Progenitor cell of endocrine pancreas (in vitro differentiated cells): ENCODE measurements around the gene SF3B5. TPM values are rescaled to one million over a fixed set of nuclear protein-coding genes. Genes with fewer than 3 reads are reported as not detected.
A peak's percentile ranks its signal among the peaks of the same experiment; 100 is the strongest.

ENCODE experiments used
- DNase-seq: peaks from one replicate; pipeline ENCODE4 v3.0.0; 2021; ENCODE audit warnings: low spot score; ENCODE audit not compliant: unreplicated experiment
- H3K27ac Mint-ChIP-seq: 2 replicates; pipeline ENCODE4 v1.8.0; 2021; ENCODE audit warnings: mild to moderate bottlenecking, moderate library complexity, mixed read lengths
- H3K27me3 Mint-ChIP-seq: 2 replicates; pipeline ENCODE4 v1.8.0; 2021; ENCODE audit warnings: mixed read lengths
- H3K36me3 Mint-ChIP-seq: 2 replicates; pipeline ENCODE4 v1.8.0; 2022; ENCODE audit warnings: mixed read lengths; ENCODE audit not compliant: insufficient read depth
- H3K4me1 Mint-ChIP-seq: 2 replicates; pipeline ENCODE4 v1.8.0; 2021; ENCODE audit warnings: low read depth, mixed read lengths
- H3K4me3 Mint-ChIP-seq: 2 replicates; pipeline ENCODE4 v1.8.0; 2021; ENCODE audit warnings: low read depth, mild to moderate bottlenecking, moderate library complexity, mixed read lengths
- H3K9me3 Mint-ChIP-seq: 2 replicates; pipeline ENCODE4 v1.8.0; 2021; ENCODE audit warnings: low read depth, mixed read lengths
- CTCF ChIP-seq: fragments of 200-600 bp; sonication (generic); IDR thresholded peaks from one replicate; pipeline ENCODE4 v1.5.0; 2021; ENCODE audit warnings: antibody characterized with exemption, mild to moderate bottlenecking; ENCODE audit not compliant: unreplicated experiment
- total RNA-seq: library from RNA; stranded (reverse); gene quantifications from 2 replicates; pipeline ENCODE4 v1.2.1, GENCODE V29; 2021

The SF3B5 gene
- total RNA-seq, 1 donor from 2014 or later: 116 TPM

DNA sequence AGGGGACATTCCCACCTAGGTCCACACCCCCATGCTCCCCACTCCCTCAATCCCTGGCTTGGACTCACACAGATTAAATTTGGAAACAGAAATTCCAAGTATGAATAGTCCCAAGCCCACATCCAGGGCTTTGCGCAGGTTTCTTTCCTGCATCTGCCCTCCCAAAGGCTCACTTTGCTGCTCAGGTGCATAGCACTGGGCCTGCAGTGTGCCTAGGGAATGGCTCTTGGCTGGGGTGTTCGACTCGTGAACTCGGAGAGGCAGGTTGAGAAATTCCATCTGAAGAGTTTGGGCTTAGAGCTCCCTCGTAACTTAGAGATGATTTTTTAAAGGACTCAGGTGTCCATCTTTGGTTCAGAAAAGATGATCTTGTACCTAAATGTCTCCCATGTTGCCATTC lies 14.8 kb upstream of the SF3B5 start:
- Mint-ChIP-seq H3K27me3 (no peaks in the 10 kb centered on the region), H3K36me3 (no peaks in the 10 kb centered on the region), H3K4me3 (no peak overlapping the region), H3K4me1 (no peaks in the 10 kb centered on the region), H3K9me3 (no peaks in the 10 kb centered on the region), H3K27ac (no peak overlapping the region)
- no peak for DNase-seq
- no peak for TF ChIP-seq CTCF

DNA sequence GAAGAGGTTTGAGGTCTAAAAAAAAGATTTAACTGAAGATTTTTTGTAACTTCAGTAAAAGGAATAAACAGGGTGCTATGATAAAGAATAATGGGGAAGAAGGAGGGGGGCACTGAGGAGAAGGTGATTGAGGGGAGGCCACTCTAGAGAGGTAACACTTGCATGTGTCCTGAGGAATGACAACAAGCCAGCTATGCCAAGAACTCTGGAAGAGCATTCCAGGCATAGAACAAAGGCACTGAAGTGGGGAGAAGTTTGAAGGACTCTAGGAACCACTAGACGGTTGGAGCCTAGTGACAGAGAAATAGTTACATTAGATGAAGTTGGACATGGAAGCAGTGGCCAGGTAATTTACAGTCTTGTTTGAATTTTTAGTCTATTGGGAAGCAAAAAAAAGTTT lies 10.8 kb upstream of the SF3B5 start:
- Mint-ChIP-seq H3K4me3 (no peak overlapping the region), H3K27me3 (no peaks in the 10 kb centered on the region), H3K4me1 (no peaks in the 10 kb centered on the region), H3K9me3 (no peaks in the 10 kb centered on the region), H3K27ac (no peak overlapping the region), H3K36me3 (no peaks in the 10 kb centered on the region)
- no peak for TF ChIP-seq CTCF
- DNase-seq: no peak

- TF ChIP-seq CTCF: peak; percentile 83
- no peak for DNase-seq
- H3K4me3 Mint-ChIP-seq: no peak overlapping the region
- H3K27me3 Mint-ChIP-seq: no peaks in the 10 kb centered on the region
- no peaks in the 10 kb centered on the region for H3K9me3 Mint-ChIP-seq
- no peak overlapping the region for H3K27ac Mint-ChIP-seq
- H3K4me1 Mint-ChIP-seq: no peaks in the 10 kb centered on the region
- H3K36me3 Mint-ChIP-seq: no peaks in the 10 kb centered on the region
Observed at GRCh38 chr6:144104898-144105487, 9.6 kb upstream of the SF3B5 start.

GRCh38 chr6:144104488-144104887 lies 9.1 kb upstream of the SF3B5 start:
- no peak overlapping the region for H3K4me3 Mint-ChIP-seq
- no peak overlapping the region for H3K27ac Mint-ChIP-seq
- H3K4me1 Mint-ChIP-seq: no peaks in the 10 kb centered on the region
- no peak for TF ChIP-seq CTCF
- no peaks in the 10 kb centered on the region for H3K27me3 Mint-ChIP-seq
- no peaks in the 10 kb centered on the region for H3K9me3 Mint-ChIP-seq
- DNase-seq: no peak
- H3K36me3 Mint-ChIP-seq: no peaks in the 10 kb centered on the region

GRCh38 chr6:144103026-144103563 lies 7.7 kb upstream of the SF3B5 start:
- Mint-ChIP-seq H3K27ac (no peak overlapping the region), H3K9me3 (no peaks in the 10 kb centered on the region), H3K36me3 (no peaks in the 10 kb centered on the region), H3K27me3 (no peaks in the 10 kb centered on the region), H3K4me1 (no peaks in the 10 kb centered on the region), H3K4me3 (no peak overlapping the region)
- TF ChIP-seq CTCF: no peak
- DNase-seq: no peak
